HG02852 (cell line): Measurements from ENCODE around the gene GEN1.

Source experiments
- ATAC-seq: cut with Tn5 transposase; IDR thresholded peaks from one replicate; pipeline ENCODE4 v1.9.1; 2021; ENCODE audit warnings: mild to moderate bottlenecking, moderate library complexity; ENCODE audit not compliant: unreplicated experiment

GEN1 gene

GRCh38 chr2:17753803-17754663, at the start of gene GEN1, which contains the start of gene SMC6:
Gene GEN1 (plus strand): TSS chr2:17754138. CDS start chr2:17759944, 5,806 bp downstream.
Gene SMC6 (minus strand): TSS chr2:17753810. CDS start chr2:17745946, 7,864 bp downstream.
- ATAC-seq: peak; percentile 60

- ATAC-seq: no peak
Measured at GRCh38 chr2:17706845-17707244, 47.1 kb upstream of the GEN1 start.

- no peak for ATAC-seq
Measured at GRCh38 chr2:17708501-17708900, 45.4 kb upstream of the GEN1 start.

GRCh38 chr2:17709897-17710296, 44.0 kb upstream of the GEN1 start:
- no peak for ATAC-seq

GRCh38 chr2:17710547-17711248, 43.2 kb upstream of the GEN1 start:
- ATAC-seq: no peak

GRCh38 chr2:17713291-17713690, 40.6 kb upstream of the GEN1 start:
- no peak for ATAC-seq

GRCh38 chr2:17717666-17718065, 36.3 kb upstream of the GEN1 start:
- no peak for ATAC-seq

- ATAC-seq: no peak
Measured at GRCh38 chr2:17718689-17719088, 35.2 kb upstream of the GEN1 start.

GRCh38 chr2:17719562-17720371, 34.2 kb upstream of the GEN1 start:
- ATAC-seq: peak; percentile 54

- no peak for ATAC-seq
Measured at GRCh38 chr2:17728210-17728609, 25.7 kb upstream of the GEN1 start.

- ATAC-seq: no peak
Measured at GRCh38 chr2:17729880-17730279, 24.1 kb upstream of the GEN1 start.

- ATAC-seq: no peak
Measured at GRCh38 chr2:17733599-17733998, 20.3 kb upstream of the GEN1 start.

GRCh38 chr2:17735864-17736263, 18.1 kb upstream of the GEN1 start:
- no peak for ATAC-seq

- no peak for ATAC-seq
Measured at GRCh38 chr2:17736989-17737388, 16.9 kb upstream of the GEN1 start.

GRCh38 chr2:17740203-17740602, 13.7 kb upstream of the GEN1 start:
- ATAC-seq: no peak

GRCh38 chr2:17747684-17748452, 6.1 kb upstream of the GEN1 start:
- no peak for ATAC-seq

GRCh38 chr2:17748745-17749144, 5.2 kb upstream of the GEN1 start:
- ATAC-seq: no peak

GRCh38 chr2:17749753-17750438, 4.0 kb upstream of the GEN1 start:
- peak; percentile 23 for ATAC-seq

GRCh38 chr2:17752246-17752645, 1.7 kb upstream of the GEN1 start:
- ATAC-seq: no peak
